ENCODE results near the gene MTX1. TPM values are rescaled to one million over a fixed set of nuclear protein-coding genes. Genes with fewer than 3 reads are reported as not detected.

Gene MTX1
- polyA plus RNA-seq, 1 of the 3 experiments (the other 2 are of a cell fraction) = 79.1 TPM

DNA sequence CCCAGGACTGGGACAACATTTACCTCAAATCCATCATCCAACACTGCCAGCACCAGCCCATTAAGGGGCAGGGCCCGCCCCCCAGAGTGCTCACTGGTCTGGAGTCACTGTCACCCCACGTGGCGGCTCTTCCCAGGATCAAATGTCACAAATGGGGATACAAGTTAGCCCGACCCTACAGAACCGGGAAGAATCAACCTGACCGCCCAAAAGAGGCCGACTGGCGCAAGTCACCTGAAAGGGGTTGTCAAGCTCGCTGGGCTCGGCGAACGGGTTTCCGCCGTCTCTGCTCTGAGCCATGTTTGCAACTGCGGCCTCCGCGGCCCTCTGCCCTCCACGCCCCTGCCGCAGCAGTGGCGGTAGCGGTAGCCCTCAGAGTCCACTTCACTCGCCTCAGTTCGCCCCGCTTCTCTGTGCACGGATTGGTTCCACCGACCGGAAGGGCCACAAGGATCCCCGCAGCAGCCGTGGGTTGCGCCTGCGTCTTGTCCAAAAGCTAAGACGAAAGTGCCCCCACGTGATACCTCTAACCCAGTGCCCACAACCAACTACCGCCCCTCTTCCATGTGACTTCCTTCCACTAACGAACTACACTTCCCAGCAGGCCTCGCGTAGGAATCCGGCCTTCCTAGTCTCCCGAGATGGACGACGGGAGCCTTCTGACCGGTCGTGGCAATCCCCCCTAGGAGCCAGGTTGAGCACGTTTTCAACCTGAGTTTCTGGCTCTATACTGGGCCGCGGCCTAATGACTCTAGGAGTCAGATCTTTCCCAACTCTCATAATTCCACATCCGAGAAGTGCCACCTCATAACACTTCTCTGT, 53.6 kb downstream of the MTX1 start, which contains the start of gene SCAMP3 (continued):
- TF ChIP-seq, protein P1, sequence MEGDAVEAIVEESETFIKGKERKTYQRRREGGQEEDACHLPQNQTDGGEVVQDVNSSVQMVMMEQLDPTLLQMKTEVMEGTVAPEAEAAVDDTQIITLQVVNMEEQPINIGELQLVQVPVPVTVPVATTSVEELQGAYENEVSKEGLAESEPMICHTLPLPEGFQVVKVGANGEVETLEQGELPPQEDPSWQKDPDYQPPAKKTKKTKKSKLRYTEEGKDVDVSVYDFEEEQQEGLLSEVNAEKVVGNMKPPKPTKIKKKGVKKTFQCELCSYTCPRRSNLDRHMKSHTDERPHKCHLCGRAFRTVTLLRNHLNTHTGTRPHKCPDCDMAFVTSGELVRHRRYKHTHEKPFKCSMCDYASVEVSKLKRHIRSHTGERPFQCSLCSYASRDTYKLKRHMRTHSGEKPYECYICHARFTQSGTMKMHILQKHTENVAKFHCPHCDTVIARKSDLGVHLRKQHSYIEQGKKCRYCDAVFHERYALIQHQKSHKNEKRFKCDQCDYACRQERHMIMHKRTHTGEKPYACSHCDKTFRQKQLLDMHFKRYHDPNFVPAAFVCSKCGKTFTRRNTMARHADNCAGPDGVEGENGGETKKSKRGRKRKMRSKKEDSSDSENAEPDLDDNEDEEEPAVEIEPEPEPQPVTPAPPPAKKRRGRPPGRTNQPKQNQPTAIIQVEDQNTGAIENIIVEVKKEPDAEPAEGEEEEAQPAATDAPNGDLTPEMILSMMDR (IDR thresholded peaks at IDR 0.05) = 0 out of 2 replicates have a peak, but pooled peaks have one; percentile 1
- TF ChIP-seq YY1 (IDR thresholded peaks at IDR 0.05; ENCODE audit: low read depth) (no peak), RCOR1 (IDR thresholded peaks at IDR 0.05; ENCODE audit: low read length) (no peak), TCF12 (IDR thresholded peaks at IDR 0.05) (0 out of 2 replicates have a peak, but pooled peaks have one; percentile 34), CHD2 (IDR thresholded peaks at IDR 0.05; ENCODE audit: low read length, partially characterized antibody) (peak; percentile 98), JUND (IDR thresholded peaks at IDR 0.05) (peak; percentile 10; the same call in 1 of the 2 replicates), NRF1 (IDR thresholded peaks at IDR 0.05; ENCODE audit: low read depth, low read length) (peak; percentile 90), MXI1 (IDR thresholded peaks at IDR 0.05; ENCODE audit: low read depth, low read length) (peak; percentile 83), SMC3 (IDR thresholded peaks at IDR 0.05; ENCODE audit: low read depth, low read length) (no peak), GABPA (IDR thresholded peaks at IDR 0.05; ENCODE audit: low read depth) (peak; percentile 84), POLR2AphosphoS5 (IDR thresholded peaks at IDR 0.05; ENCODE audit: low read depth, low read length) (peak; percentile 97)
- TF ChIP-seq, protein P2, sequence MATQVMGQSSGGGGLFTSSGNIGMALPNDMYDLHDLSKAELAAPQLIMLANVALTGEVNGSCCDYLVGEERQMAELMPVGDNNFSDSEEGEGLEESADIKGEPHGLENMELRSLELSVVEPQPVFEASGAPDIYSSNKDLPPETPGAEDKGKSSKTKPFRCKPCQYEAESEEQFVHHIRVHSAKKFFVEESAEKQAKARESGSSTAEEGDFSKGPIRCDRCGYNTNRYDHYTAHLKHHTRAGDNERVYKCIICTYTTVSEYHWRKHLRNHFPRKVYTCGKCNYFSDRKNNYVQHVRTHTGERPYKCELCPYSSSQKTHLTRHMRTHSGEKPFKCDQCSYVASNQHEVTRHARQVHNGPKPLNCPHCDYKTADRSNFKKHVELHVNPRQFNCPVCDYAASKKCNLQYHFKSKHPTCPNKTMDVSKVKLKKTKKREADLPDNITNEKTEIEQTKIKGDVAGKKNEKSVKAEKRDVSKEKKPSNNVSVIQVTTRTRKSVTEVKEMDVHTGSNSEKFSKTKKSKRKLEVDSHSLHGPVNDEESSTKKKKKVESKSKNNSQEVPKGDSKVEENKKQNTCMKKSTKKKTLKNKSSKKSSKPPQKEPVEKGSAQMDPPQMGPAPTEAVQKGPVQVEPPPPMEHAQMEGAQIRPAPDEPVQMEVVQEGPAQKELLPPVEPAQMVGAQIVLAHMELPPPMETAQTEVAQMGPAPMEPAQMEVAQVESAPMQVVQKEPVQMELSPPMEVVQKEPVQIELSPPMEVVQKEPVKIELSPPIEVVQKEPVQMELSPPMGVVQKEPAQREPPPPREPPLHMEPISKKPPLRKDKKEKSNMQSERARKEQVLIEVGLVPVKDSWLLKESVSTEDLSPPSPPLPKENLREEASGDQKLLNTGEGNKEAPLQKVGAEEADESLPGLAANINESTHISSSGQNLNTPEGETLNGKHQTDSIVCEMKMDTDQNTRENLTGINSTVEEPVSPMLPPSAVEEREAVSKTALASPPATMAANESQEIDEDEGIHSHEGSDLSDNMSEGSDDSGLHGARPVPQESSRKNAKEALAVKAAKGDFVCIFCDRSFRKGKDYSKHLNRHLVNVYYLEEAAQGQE (IDR thresholded peaks at IDR 0.05; ENCODE audit: low read depth, low read length) = peak; percentile 7; the same call in 1 of the 2 replicates
- TF ChIP-seq, protein P3, sequence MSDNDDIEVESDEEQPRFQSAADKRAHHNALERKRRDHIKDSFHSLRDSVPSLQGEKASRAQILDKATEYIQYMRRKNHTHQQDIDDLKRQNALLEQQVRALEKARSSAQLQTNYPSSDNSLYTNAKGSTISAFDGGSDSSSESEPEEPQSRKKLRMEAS (IDR thresholded peaks at IDR 0.05; ENCODE audit: low read depth) = peak; percentile 71
- TF ChIP-seq, protein P4, sequence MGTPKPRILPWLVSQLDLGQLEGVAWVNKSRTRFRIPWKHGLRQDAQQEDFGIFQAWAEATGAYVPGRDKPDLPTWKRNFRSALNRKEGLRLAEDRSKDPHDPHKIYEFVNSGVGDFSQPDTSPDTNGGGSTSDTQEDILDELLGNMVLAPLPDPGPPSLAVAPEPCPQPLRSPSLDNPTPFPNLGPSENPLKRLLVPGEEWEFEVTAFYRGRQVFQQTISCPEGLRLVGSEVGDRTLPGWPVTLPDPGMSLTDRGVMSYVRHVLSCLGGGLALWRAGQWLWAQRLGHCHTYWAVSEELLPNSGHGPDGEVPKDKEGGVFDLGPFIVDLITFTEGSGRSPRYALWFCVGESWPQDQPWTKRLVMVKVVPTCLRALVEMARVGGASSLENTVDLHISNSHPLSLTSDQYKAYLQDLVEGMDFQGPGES (IDR thresholded peaks at IDR 0.05; ENCODE audit: low read depth, low read length) = no peak

Measured in SK-N-SH (cell line).